HG03103 (cell line): ENCODE data around the gene RASD2.

Experiments
- ATAC-seq: cut with Tn5 transposase; IDR thresholded peaks from one replicate; pipeline ENCODE4 v1.9.1; 2021; ENCODE audit warnings: low read depth; ENCODE audit not compliant: unreplicated experiment

Gene RASD2

DNA sequence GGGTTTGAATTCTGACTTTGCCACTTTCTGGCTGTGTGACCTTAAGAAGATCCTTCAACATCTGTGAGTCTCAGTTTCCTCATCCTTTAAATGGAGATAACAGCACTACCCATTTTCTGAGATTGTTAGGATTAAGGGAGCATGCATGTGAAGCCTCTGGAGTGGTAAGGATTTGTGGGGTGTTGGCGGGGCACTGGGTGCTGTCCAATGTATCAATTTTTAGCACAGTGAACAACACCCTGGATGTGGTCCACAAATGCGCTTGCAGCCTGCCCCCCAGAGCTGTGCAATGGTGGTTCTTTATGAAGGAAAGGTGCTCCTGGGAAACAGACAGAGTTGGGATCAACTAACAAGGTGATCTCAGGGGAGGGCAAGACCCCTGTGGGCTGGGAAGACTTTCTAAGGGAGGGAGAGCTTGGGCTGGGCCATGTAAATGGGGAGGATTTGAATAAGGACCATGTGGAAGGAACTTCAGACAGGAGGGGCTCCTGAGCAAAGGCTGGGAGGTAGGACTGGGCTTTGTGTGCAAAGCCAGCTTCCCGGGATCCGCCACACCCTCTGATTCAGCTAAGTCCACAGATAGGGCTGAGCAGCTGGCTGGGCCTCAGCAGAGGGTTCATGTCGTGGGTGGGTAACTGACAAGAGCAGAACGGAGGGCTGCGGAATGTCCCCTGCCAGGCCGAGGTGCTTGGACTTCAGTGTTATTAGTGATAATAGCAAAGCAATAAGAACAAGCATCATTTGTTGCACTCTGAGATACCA, 22.7 kb upstream of the RASD2 start:
- no peak for ATAC-seq

DNA sequence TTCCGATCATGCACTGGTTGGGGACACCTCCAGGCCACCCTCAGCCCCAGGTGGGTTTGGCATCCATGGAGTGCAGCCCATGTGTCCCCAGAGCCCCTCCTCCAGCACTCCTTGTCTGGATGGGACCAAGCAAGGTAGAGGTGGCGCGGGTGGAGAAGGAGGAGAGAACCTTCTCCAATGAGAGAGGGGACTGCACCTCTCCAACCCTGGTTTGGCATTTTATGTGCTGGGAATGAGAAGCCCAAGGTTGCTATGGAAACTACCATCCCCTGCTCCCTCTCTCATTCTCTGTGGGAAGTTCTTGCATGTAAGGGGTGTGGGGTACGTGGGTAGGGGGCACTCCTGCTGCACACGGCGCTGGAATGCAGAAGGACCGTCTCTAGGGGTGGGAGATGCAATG, 21.8 kb upstream of the RASD2 start:
- ATAC-seq, result no peak

DNA sequence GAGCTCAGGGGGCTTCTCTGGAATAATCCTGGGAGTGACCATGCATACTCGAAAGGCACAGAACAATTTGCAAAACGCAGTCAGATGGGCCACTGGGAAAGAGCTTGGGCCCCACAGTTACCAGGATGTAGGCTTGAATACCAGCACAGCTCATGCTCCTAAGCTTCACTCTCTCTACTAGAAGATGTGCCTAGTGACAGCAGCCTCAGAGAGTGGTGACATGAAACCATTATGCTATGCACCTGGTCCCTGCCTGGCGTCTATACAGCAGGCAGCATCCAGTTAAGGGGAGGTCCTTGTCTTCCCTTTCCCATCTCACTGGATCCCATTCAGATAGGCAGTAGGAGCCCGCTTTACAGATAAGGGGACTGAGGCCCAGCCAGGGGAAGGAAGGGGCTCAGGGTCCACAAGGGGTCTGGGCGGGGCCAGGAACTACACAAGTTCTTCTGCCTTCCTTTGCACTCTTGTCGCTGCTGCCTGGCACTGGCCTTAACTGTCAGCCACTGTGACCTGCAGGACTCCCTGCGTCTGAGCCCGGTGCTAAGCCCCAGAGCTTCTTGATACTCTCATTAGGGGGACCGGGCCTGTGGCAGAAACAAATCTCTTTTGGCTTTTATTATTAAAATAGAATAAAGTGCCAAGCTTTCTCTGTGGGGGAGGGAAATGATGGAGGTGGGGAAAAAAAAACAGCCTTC, 21.2 kb upstream of the RASD2 start:
- ATAC-seq, result no peak

DNA sequence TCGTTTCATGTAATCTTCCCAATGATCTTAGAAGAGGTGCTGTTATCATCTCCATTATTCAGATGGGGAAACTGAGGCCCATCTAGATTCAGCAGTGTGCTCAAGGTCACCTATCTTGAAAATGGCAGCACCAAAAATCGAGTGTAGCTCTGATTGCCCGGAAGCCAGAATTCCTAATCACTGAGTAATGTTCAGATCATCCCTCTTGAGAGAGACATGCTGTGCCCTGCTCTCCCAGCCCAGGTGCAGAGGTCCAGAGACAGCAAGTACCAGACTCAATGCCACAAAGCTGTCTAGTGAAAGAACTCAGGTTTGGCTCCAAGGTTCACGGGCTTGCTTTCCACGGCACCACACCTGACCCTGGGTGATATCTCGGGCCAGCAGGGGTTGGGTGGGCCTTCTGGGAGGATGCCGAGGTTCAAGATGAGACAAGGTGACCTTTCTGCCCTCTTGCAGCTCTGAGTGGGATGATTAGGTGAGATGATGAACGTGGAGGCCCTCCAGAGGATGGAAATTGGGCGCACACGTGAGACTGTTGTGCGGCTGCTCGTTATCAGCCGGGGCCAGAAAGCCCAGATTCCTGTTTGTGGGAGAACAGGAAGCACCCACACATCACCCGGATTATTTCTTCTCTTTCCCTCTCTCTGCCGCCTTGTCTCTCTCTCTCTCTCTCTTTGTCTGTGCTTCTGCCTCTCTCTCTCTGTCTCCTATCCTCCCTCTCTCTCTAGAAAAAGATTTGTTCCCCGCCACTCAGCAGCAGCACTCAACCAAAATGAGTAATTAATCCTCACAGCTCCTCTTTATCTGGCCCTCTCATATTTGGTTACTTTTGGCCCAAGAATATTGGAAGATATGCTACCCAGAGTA, 19.0 kb upstream of the RASD2 start:
- no peak for ATAC-seq

- ATAC-seq, result no peak
Measured at GRCh38 chr22:35522225-35523149, 18.1 kb upstream of the RASD2 start.

DNA sequence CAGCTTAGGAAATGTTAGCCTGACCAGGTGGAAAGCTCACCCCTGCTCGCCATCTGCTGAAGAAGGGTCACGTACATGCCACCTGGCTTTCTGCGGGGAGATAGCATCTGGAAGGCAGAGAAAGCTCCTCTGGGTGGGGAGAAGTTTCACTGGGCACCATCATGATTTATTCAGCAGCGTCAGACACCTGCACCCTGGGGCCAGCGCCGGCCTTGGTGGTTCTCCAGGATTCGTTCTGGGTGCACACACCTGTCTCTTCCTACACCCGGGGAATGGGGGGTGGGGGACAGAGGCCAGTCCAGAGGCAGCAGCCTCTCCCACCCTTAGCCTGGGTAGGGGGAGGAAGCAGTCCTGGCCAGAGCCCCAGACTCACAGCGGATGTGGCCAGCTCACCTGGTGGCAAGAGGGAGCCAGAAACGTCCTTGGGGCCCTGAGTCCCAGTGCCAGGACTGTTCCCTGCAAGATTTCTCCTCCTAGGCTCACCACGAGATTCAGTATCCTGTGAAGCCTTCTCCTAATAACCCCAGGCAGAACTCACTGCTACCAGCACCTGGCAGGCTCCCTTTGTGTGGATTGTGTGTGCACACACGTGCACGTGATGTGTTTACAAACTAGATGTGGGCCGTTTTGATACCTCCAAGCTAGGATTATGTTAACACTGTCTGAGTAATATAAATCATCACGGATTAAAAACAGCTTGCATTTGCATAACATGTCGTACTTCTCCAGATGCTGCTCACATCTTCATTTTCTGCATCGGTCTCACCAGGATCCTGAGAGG, 17.3 kb upstream of the RASD2 start:
- ATAC-seq, result no peak

- no peak for ATAC-seq
Measured at GRCh38 chr22:35524966-35525686, 15.5 kb upstream of the RASD2 start.

DNA sequence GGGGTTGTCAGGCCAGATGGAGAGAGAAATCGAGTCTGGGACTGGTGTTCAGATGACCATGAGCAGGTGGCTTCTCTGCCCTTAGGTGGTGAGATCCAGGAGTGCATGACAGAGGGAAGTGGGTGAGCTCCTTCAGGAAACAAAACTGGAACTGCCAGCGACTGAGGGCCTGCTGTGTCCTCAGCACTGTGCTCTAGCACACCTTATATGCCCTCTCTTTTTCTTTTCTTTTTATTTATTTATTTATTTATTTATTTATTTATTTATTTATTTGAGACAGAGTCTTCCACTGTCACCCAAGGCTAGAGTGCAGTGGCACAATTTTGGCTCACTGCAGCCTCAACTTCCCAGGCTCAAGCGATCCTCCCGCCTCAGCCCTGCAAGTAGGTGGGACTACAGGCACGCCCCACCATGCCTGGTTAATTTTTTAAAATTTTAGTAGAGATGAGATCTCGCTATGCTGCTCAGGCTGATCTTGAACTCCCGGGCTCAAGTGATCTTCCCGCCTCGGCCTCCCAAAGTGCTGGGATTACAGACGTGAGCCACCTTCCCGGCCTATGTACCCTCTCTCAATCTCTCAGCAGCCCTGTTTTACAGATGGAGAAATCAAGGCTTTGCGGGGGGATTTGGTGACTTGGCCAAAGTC, 14.8 kb upstream of the RASD2 start:
- no peak for ATAC-seq

DNA sequence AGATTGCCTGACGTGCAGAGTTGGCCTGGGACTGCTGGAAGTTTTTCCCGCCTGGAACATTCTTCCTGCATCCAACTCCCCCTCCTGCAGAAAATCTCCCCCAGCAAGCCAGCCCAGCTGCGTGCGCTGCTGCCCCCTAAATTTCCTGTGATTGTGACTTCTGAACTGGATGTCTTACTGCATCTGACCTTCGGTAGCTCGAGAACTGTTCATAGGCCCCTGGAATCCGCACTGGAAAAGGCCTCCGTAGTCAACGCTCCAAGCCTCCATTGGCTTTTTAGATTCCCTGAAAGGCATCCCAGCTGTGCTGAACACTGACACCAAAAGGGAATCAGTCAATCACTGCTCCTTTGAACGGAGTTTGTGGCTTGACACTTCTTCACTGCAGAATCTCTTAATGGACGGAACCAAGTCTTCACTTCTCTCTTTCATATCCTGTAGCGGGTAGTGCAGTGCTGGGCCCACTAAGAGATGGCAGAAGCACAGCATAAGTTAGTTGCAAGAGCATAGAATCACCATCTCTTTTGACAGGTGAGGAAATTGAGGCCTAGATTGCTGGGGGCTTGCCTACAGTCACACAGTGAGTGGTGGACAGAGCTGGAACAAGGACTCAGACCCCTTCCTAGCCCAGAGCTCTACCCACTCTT, 14.2 kb upstream of the RASD2 start:
- ATAC-seq, result no peak

- no peak for ATAC-seq
Measured at GRCh38 chr22:35528927-35529326, 11.7 kb upstream of the RASD2 start.

DNA sequence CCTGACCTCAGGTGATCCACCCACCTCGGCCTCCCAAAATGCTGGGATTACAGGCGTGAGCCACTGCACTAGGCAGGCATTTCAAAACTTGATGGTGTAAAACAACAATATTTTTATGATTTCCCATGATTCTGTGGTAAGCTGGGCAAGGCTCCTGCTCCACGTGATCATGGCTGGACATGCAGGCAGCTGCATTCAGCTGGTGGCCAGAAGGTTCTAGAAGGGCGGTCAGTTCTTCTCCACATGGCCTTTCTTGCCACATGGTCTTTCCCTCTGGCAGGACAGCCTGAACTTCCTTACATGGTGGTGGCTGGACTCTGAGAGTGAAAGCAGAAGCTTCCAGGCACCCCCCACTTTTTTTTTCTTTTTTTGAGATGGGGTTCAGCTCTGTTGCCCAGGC, 9.9 kb upstream of the RASD2 start:
- ATAC-seq, result no peak

- no peak for ATAC-seq
Measured at GRCh38 chr22:35531202-35531601, 9.4 kb upstream of the RASD2 start.

DNA sequence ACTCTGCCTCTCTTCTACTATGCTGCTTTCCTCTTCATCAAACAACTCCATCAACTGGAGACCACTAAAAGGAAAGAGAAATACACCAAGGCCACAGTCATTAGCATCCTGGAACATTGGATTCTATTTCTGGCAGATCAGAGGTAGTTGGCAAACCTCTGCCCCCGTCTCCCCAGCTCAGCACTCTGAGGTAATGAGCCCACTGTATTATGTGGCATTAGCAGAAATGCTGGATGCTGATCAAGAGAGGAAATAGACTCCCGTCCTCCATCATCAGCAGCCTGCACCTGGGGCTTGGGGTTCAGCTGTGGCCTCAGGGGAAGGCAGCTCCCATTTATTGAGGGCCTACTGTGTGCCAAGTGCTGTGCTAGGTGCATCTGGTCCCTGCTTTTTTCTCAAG, 9.0 kb upstream of the RASD2 start:
- ATAC-seq, result no peak

DNA sequence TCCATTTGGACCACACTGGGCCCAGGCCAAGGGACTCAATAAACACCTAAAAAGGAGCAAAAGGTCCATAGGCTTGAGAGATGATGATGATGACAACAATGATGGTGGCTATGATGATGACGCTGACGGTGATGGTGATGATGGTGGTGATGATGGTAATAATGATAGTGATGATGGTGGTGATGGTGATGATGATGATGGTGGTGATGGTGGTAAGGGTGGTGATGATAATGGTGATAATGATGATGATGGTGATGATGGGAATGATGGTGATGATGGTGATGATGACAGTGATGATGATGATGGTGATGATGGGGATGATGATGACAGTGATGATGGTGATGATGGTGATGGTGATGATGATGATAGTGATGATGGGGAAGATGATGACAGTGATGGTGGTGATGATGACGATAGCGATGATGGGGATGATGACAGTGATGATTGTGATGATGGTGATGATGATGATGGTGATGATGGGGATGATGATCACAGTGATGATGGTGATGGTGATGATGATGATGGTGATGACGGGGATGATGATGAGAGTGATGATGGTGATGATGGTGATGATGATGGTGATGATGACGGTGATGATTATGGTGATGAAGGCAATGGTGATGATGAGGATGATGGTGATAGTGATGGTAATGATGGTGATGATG, 7.1 kb upstream of the RASD2 start:
- ATAC-seq, result no peak

DNA sequence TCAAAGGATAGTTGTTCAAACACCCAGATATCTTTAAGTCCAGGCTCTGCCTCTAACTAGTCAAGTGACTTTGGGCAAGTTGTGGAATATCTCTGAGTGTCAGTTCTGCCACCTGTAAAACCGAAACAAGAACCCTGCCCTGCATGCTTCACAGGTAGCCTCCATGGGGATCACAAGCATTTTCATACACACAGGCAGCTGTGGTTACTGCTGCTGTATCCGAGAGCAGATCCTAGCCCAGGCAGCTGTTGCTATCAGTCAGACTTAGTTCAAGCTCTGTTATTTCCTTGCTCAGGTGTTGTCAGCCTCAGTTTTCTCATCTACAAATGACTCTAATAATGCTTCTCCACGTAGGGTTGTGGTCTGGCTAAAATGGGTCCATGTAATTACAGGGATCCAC, 6.5 kb upstream of the RASD2 start:
- ATAC-seq, result no peak

- no peak for ATAC-seq
Measured at GRCh38 chr22:35537232-35537631, 3.4 kb upstream of the RASD2 start.

- no peak for ATAC-seq
Measured at GRCh38 chr22:35538801-35539321, 1.8 kb upstream of the RASD2 start.
